ENCODE measurements around the gene PKIB. TPM values are rescaled to one million over a fixed set of nuclear protein-coding genes. Genes with fewer than 3 reads are reported as not detected.

PKIB gene
- total and polyA plus RNA-seq, 4 donors, result 2.5 to 5.1 (median 3.0) TPM

DNA sequence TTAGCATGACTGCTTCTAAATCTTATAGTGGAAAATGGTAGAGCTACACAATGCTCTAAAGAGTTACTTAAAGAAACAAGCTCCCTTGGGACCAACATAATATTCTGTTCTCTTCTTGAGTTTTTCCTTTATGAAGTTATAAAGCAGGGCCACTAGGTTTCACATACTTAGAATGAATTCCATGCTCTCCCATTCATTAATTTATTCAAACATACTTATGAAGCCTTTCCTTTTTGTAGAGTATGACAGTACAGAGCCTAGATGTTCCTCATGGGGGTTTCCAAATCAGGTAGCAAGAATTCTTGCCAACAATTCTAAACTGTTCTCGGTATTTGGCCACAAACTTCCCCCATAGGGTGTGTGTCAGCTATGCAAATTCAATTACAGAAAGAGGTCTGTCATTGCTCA, 148.7 kb downstream of the PKIB start:
- 74% methylated on average over 1 of the region's 1 CpG for WGBS
- H3K9ac ChIP-seq (ENCODE audit: low read depth in 1 of 2, low read length in 2 of 2), result no peak overlapping the region

DNA sequence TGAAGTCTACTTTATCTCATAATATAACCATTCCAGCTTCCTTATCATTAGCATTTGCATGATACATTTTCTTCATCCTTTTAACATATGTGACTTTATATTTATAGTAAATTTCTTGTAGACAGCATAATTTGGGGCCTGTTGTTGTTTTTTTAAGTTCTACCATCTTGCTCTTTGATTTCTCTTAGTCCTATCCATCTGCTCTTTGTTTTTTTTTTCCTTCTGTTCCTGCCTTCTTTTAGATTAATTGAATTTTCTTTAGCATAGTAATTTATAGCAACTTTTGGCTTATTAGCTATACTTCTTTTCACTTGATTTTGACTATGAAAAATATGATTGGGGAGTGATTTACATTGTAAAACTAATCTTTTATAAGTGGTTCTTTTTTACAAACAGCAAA, 150.1 kb downstream of the PKIB start:
- no peak for TF ChIP-seq FOXA2 (IDR thresholded peaks at IDR 0.05)
- TF ChIP-seq, protein P1, sequence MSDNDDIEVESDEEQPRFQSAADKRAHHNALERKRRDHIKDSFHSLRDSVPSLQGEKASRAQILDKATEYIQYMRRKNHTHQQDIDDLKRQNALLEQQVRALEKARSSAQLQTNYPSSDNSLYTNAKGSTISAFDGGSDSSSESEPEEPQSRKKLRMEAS (IDR thresholded peaks at IDR 0.05), result no peak
- no peak for TF ChIP-seq HNF4G (IDR thresholded peaks at IDR 0.05)
- TF ChIP-seq YY1 (IDR thresholded peaks at IDR 0.05), result no peak
- TF ChIP-seq NR2F2 (IDR thresholded peaks at IDR 0.05), result no peak
- Histone ChIP-seq H3K9me3 (ENCODE audit: control insufficient read depth in 4 of 4, low read length in 3 of 4) (no peaks in the 10 kb centered on the region), H3K4me3 (ENCODE audit: low read depth in 1 of 3, low read length in 3 of 3) (no peak overlapping the region), H3K27ac (ENCODE audit: low read depth in 1 of 2, low read length in 2 of 2) (no peak overlapping the region), H3K36me3 (ENCODE audit: control insufficient read depth in 4 of 4, insufficient read depth in 3 of 4, low read depth in 1 of 4, low read length in 3 of 4) (no peaks in the 10 kb centered on the region), H3K27me3 (ENCODE audit: control insufficient read depth in 4 of 4, insufficient read depth in 4 of 4, low read length in 3 of 4) (no peaks in the 10 kb centered on the region), H3K9ac (ENCODE audit: low read depth in 1 of 2, low read length in 2 of 2) (no peak overlapping the region), H3K4me1 (ENCODE audit: control insufficient read depth in 4 of 4, insufficient read depth in 4 of 4, low read length in 3 of 4) (no peaks in the 10 kb centered on the region)
- DNase-seq (ENCODE audit: low spot score), result no peak

More for the DNA sequence above, 148.7 kb downstream of the PKIB start:
- H3K9me3 ChIP-seq (ENCODE audit: control insufficient read depth in 4 of 4, low read length in 3 of 4), result no peaks in the 10 kb centered on the region
- H3K4me3 ChIP-seq (ENCODE audit: low read depth in 1 of 3, low read length in 3 of 3), result no peak overlapping the region
- H3K27me3 ChIP-seq (ENCODE audit: control insufficient read depth in 4 of 4, insufficient read depth in 4 of 4, low read length in 3 of 4), result no peaks in the 10 kb centered on the region
- peaks cover 0 to 4% (median 0%) of the 10 kb centered on the region in 4 donors for H3K4me1 ChIP-seq (ENCODE audit: control insufficient read depth in 4 of 4, insufficient read depth in 4 of 4, low read length in 3 of 4)
- DNase-seq (ENCODE audit: low spot score), result no peak
- H3K36me3 ChIP-seq (ENCODE audit: control insufficient read depth in 4 of 4, insufficient read depth in 3 of 4, low read depth in 1 of 4, low read length in 3 of 4), result no peaks in the 10 kb centered on the region
- H3K27ac ChIP-seq (ENCODE audit: low read depth in 1 of 2, low read length in 2 of 2), result no peak overlapping the region
- TF ChIP-seq, protein P1 (IDR thresholded peaks at IDR 0.05), result no peak
- TF ChIP-seq JUND (IDR thresholded peaks at IDR 0.05), result no peak

DNA sequence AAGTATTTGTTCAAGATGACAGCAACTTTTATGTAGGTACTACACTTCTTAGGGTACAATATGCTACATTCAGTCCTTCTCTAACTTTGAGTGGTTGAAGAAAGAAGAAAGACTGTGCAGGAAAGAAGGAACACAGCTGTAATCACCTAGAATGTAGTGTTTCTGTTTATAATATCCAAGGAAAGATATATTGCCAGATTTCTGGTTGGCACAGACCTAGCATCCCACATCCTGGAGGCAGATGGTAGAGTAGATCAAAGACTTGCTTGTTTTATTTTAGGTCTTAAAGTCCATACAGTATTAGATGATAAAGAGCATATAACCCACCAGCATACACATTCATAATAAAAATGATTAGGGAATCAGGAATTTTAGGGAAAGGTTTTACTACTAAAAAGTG, 156.1 kb downstream of the PKIB start:
- Histone ChIP-seq H3K36me3 (ENCODE audit: control insufficient read depth in 4 of 4, insufficient read depth in 3 of 4, low read depth in 1 of 4, low read length in 3 of 4) (no peaks in the 10 kb centered on the region), H3K4me1 (ENCODE audit: control insufficient read depth in 4 of 4, insufficient read depth in 4 of 4, low read length in 3 of 4) (peaks cover 0 to 10% (median 3%) of the 10 kb centered on the region in 4 donors), H3K4me3 (ENCODE audit: low read depth in 1 of 3, low read length in 3 of 3) (no peak overlapping the region), H3K9me3 (ENCODE audit: control insufficient read depth in 4 of 4, low read length in 3 of 4) (no peaks in the 10 kb centered on the region), H3K27me3 (ENCODE audit: control insufficient read depth in 4 of 4, insufficient read depth in 4 of 4, low read length in 3 of 4) (no peaks in the 10 kb centered on the region), H3K9ac (ENCODE audit: low read depth in 1 of 2, low read length in 2 of 2) (no peak overlapping the region), H3K27ac (ENCODE audit: low read depth in 1 of 2, low read length in 2 of 2) (no peak overlapping the region)
- TF ChIP-seq RAD21 (IDR thresholded peaks at IDR 0.05) (no peak), HNF4G (IDR thresholded peaks at IDR 0.05) (no peak), SP1 (IDR thresholded peaks at IDR 0.05) (no peak), HNF4A (conservative IDR thresholded peaks at IDR 0.05) (no peak), RXRA (IDR thresholded peaks at IDR 0.05) (no peak), JUND (IDR thresholded peaks at IDR 0.05) (no peak), NR2F2 (IDR thresholded peaks at IDR 0.05) (no peak), FOXA2 (IDR thresholded peaks at IDR 0.05) (no peak)
- TF ChIP-seq, protein P2, sequence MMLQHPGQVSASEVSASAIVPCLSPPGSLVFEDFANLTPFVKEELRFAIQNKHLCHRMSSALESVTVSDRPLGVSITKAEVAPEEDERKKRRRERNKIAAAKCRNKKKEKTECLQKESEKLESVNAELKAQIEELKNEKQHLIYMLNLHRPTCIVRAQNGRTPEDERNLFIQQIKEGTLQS (IDR thresholded peaks at IDR 0.05), result no peak
- TF ChIP-seq, protein P3, sequence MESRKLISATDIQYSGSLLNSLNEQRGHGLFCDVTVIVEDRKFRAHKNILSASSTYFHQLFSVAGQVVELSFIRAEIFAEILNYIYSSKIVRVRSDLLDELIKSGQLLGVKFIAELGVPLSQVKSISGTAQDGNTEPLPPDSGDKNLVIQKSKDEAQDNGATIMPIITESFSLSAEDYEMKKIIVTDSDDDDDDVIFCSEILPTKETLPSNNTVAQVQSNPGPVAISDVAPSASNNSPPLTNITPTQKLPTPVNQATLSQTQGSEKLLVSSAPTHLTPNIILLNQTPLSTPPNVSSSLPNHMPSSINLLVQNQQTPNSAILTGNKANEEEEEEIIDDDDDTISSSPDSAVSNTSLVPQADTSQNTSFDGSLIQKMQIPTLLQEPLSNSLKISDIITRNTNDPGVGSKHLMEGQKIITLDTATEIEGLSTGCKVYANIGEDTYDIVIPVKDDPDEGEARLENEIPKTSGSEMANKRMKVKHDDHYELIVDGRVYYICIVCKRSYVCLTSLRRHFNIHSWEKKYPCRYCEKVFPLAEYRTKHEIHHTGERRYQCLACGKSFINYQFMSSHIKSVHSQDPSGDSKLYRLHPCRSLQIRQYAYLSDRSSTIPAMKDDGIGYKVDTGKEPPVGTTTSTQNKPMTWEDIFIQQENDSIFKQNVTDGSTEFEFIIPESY (IDR thresholded peaks at IDR 0.05), result no peak
- TF ChIP-seq, protein P1 (IDR thresholded peaks at IDR 0.05), result no peak
- no peak for DNase-seq (ENCODE audit: low spot score)
